CD4-positive, alpha-beta T cell (primary cell): ENCODE data around the gene GBX1. TPM values are rescaled to one million over a fixed set of nuclear protein-coding genes. Genes with fewer than 3 reads are reported as not detected.

Experiments used
- ATAC-seq: fragments of 200-7000 bp; cut with Tn5 transposase; one replicate; pipeline ENCODE4 v1.10.0; 2022; ENCODE audit warnings: mild to moderate bottlenecking; ENCODE audit not compliant: poor library complexity
- CTCF ChIA-PET: fragments of 350-600 bp; sonication (Branson Sonifier 250); formaldehyde crosslinking; loops from one replicate; lab custom pipeline; 2021; ENCODE audit warnings: antibody characterized with exemption, inconsistent platforms; lab: Charles Lee
- POLR2A ChIA-PET: fragments of 350-600 bp; sonication (Branson Sonifier 250); formaldehyde crosslinking; loops from one replicate; lab custom pipeline; 2021; ENCODE audit warnings: antibody characterized with exemption, inconsistent platforms; lab: Charles Lee
- DNase-seq, 14 experiments: peaks; one replicate each; pipeline ENCODE4 v3.0.0-alpha.2; 2013 to 2020; ENCODE audit warnings: mixed read lengths in 2 of 14
- H3K27ac ChIP-seq, 2 donors: one replicate each; pipeline versions ENCODE4 v1.5.1 to v1.7.0; 2013; ENCODE audit warnings: low read length in 2 of 2, low read depth in 1 of 2, mild to moderate bottlenecking in 1 of 2
- H3K27me3 ChIP-seq, 2 experiments: 1 replicate in 1 of 2; 2 replicates in 1 of 2; pipeline versions ENCODE4 v1.6.1 to v1.7.0; 2013; ENCODE audit warnings: low read length in 2 of 2, control low read depth in 1 of 2, mild to moderate bottlenecking in 1 of 2, moderate library complexity in 1 of 2; ENCODE audit not compliant: insufficient read depth in 2 of 2, control insufficient read depth in 1 of 2
- H3K36me3 ChIP-seq: one replicate; pipeline ENCODE4 v1.6.1; 2013; ENCODE audit warnings: low read length, control low read depth; ENCODE audit not compliant: insufficient read depth
- H3K4me1 ChIP-seq: one replicate; pipeline ENCODE4 v1.6.1; 2013; ENCODE audit warnings: low read length, control low read depth; ENCODE audit not compliant: insufficient read depth
- H3K4me3 ChIP-seq: one replicate; pipeline ENCODE4 v1.5.1; 2013; ENCODE audit warnings: mild to moderate bottlenecking, low read length, moderate library complexity
- H3K9me3 ChIP-seq, 2 experiments: 1 replicate in 1 of 2; 2 replicates in 1 of 2; pipeline versions ENCODE4 v1.6.1 to v1.7.0; 2013; ENCODE audit warnings: low read length in 2 of 2, mild to moderate bottlenecking in 2 of 2, control low read depth in 1 of 2, moderate library complexity in 1 of 2; ENCODE audit not compliant: control insufficient read depth in 1 of 2, insufficient read depth in 1 of 2
- H3K27ac Mint-ChIP-seq: one replicate; pipeline ENCODE4 v1.8.0; 2020; ENCODE audit warnings: mixed read lengths
- H3K27me3 Mint-ChIP-seq: one replicate; pipeline ENCODE4 v1.8.0; 2021; ENCODE audit warnings: mixed read lengths
- H3K36me3 Mint-ChIP-seq: one replicate; pipeline ENCODE4 v1.8.0; 2021; ENCODE audit warnings: low read depth, mixed read lengths
- H3K4me1 Mint-ChIP-seq: one replicate; pipeline ENCODE4 v1.8.0; 2021; ENCODE audit warnings: low read depth, mixed read lengths
- H3K4me3 Mint-ChIP-seq: one replicate; pipeline ENCODE4 v1.8.0; 2020; ENCODE audit warnings: mild to moderate bottlenecking, mixed read lengths
- H3K9me3 Mint-ChIP-seq: one replicate; pipeline ENCODE4 v1.8.0; 2020; ENCODE audit warnings: mixed read lengths
- CTCF ChIP-seq: fragments of 200-600 bp; IDR thresholded peaks from one replicate; pipeline ENCODE4 v1.8.0; 2022; ENCODE audit warnings: antibody characterized with exemption, mild to moderate bottlenecking
- intact Hi-C, 2 experiments: fragments of 100-400 bp; cut with DNase I in 1 of 2; cut with micrococcal nuclease in 1 of 2; formaldehyde crosslinking; loops; one replicate each; pipeline versions ENCODE4 v1.15.1 to v1.9.0; 2023 to 2025; cut with DNase I, micrococcal nuclease
- total RNA-seq, 174 experiments: library from RNA in 2 of 174; stranded (reverse) in 2 of 174; gene quantifications; one replicate each; pipeline ENCODE4 v1.2.3 and lab custom pipeline; 2021 to 2026

The GBX1 gene
- total RNA-seq, 2 experiments from 2014 or later = not detected

GRCh38 chr7:151168003-151168786 is 701 bp upstream of the GBX1 start:
- H3K4me1 Mint-ChIP-seq = peaks cover 13% of the 10 kb centered on the region
- H3K36me3 Mint-ChIP-seq = no peaks in the 10 kb centered on the region
- DNase-seq = peak in 13 of 14 experiments; percentile 30 to 82 (median 56)
- ATAC-seq = peak; percentile 73
- peak; percentile 71 for TF ChIP-seq CTCF
- Histone ChIP-seq H3K27ac (no peak overlapping the region), H3K9me3 (no peaks in the 10 kb centered on the region), H3K4me1 (peaks cover 26% of the 10 kb centered on the region), H3K27me3 (peaks cover 40 to 42% of the 10 kb centered on the region in 2 experiments), H3K4me3 (peak overlapping the region; percentile 20), H3K36me3 (no peaks in the 10 kb centered on the region)
- H3K27me3 Mint-ChIP-seq = peaks cover 41% of the 10 kb centered on the region
- no peak overlapping the region for H3K27ac Mint-ChIP-seq
- H3K4me3 Mint-ChIP-seq = peak overlapping the region; percentile 80
- ChIA-PET CTCF (interaction anchor here (0.6 to 1.4 kb wide), 5 partner anchors 11 to 76 kb away, joined by 3 to 4 read pairs (median 3); partner anchors contain the start of gene ABCF2), POLR2A (no interaction called here)
- no peaks in the 10 kb centered on the region for H3K9me3 Mint-ChIP-seq
- intact Hi-C loops = loop anchor here (2.0 to 10.0 kb wide), 3 partner anchors 77 to 135 kb away; partner anchors contain the start of gene SMARCD3 (in 2 of the 2)

- Histone ChIP-seq H3K4me3 (peak overlapping the region; percentile 25), H3K27me3 (peaks cover 42 to 43% of the 10 kb centered on the region in 2 experiments), H3K9me3 (no peaks in the 10 kb centered on the region), H3K36me3 (no peaks in the 10 kb centered on the region), H3K27ac (no peak overlapping the region), H3K4me1 (peaks cover 17% of the 10 kb centered on the region)
- H3K4me1 Mint-ChIP-seq = peaks cover 13% of the 10 kb centered on the region
- H3K36me3 Mint-ChIP-seq = no peaks in the 10 kb centered on the region
- intact Hi-C loops = loop anchor here (5.0 to 10.0 kb wide), 2 partner anchors 78 to 81 kb away; partner anchors contain the start of gene SMARCD3 (in 2 of the 2)
- ATAC-seq (peak; percentile 14), DNase-seq (peak in 2 of 14 experiments; percentile 26)
- peaks cover 29% of the 10 kb centered on the region for H3K27me3 Mint-ChIP-seq
- H3K9me3 Mint-ChIP-seq = no peaks in the 10 kb centered on the region
- POLR2A ChIA-PET = no interaction called here
- H3K4me3 Mint-ChIP-seq = peak overlapping the region; percentile 75
- H3K27ac Mint-ChIP-seq = no peak overlapping the region
- TF ChIP-seq CTCF = no peak
- CTCF ChIA-PET = interaction anchor here (0.6 to 1.4 kb wide), 4 partner anchors 10 to 60 kb away, joined by 3 to 4 read pairs (median 3); partner anchors contain the start of gene ABCF2
Observed at GRCh38 chr7:151166629-151167196, 781 bp downstream of the GBX1 start.

- ATAC-seq (no peak), DNase-seq (no peak)
- peaks cover 16% of the 10 kb centered on the region for H3K27me3 Mint-ChIP-seq
- ChIA-PET CTCF (interaction anchor here (1.7 kb wide), 1 partner anchor 10 kb away, joined by 4 read pairs; no protein-coding TSS in a partner anchor), POLR2A (no interaction called here)
- Histone ChIP-seq H3K36me3 (no peaks in the 10 kb centered on the region), H3K9me3 (no peaks in the 10 kb centered on the region), H3K27ac (no peak overlapping the region), H3K4me3 (no peak overlapping the region), H3K27me3 (peaks cover 21 to 25% of the 10 kb centered on the region in 2 experiments), H3K4me1 (peaks cover 4% of the 10 kb centered on the region)
- H3K4me3 Mint-ChIP-seq = no peak overlapping the region
- H3K4me1 Mint-ChIP-seq = peaks cover 6% of the 10 kb centered on the region
- no peaks in the 10 kb centered on the region for H3K9me3 Mint-ChIP-seq
- no peak for TF ChIP-seq CTCF
- H3K36me3 Mint-ChIP-seq = no peaks in the 10 kb centered on the region
- no peak overlapping the region for H3K27ac Mint-ChIP-seq
- intact Hi-C loops = loop anchor here in 1 of 2 experiments (10.0 kb wide), 1 partner anchor 83 kb away; the partner anchor contains the start of gene SMARCD3
Observed at GRCh38 chr7:151161757-151162156, 5.7 kb downstream of the GBX1 start.
